Hepatocyte (in vitro differentiated cells): ENCODE data around the gene CD58. TPM values are rescaled to one million over a fixed set of nuclear protein-coding genes. Genes with fewer than 3 reads are reported as not detected.

Experiments
- DNase-seq: peaks from one replicate; pipeline ENCODE4 v3.0.0-alpha.2; 2016; ENCODE audit warnings: low spot score
- H2AFZ ChIP-seq: fragments of 200-600 bp; sonication (generic); 2 replicates; pipeline ENCODE4 v1.6.0; 2016; ENCODE audit warnings: antibody characterized with exemption, mild to moderate bottlenecking
- H3K27ac ChIP-seq: fragments of 200-600 bp; sonication (generic); 2 replicates; pipeline ENCODE4 v1.5.1; 2016; ENCODE audit warnings: mild to moderate bottlenecking
- H3K27me3 ChIP-seq: fragments of 200-600 bp; sonication (generic); 2 replicates; pipeline ENCODE4 v1.6.1; 2016
- H3K36me3 ChIP-seq: fragments of 200-600 bp; sonication (generic); replicated peaks from 2 replicates; pipeline ENCODE4 v1.5.1; 2016; ENCODE audit warnings: low read depth; ENCODE audit not compliant: insufficient read depth
- H3K4me1 ChIP-seq: fragments of 200-600 bp; sonication (generic); 2 replicates; pipeline ENCODE4 v1.5.1; 2016; ENCODE audit warnings: mild to moderate bottlenecking, moderate library complexity; ENCODE audit not compliant: insufficient read depth
- H3K4me2 ChIP-seq: fragments of 200-600 bp; sonication (generic); 2 replicates; pipeline ENCODE4 v1.6.0; 2016
- H3K4me3 ChIP-seq: fragments of 200-600 bp; sonication (generic); 2 replicates; pipeline ENCODE4 v1.5.1; 2016; ENCODE audit warnings: mild to moderate bottlenecking
- H3K79me2 ChIP-seq: fragments of 200-600 bp; sonication (generic); 2 replicates; pipeline ENCODE4 v1.6.0; 2017; ENCODE audit warnings: mild to moderate bottlenecking
- H3K9me2 ChIP-seq: fragments of 200-600 bp; sonication (generic); replicated peaks from 2 replicates; pipeline ENCODE4 v1.6.0; 2017; ENCODE audit warnings: mild to moderate bottlenecking; ENCODE audit not compliant: insufficient read depth
- H3K9me3 ChIP-seq: fragments of 200-600 bp; sonication (generic); 2 replicates; pipeline ENCODE4 v1.5.1; 2016; ENCODE audit warnings: low read depth, mild to moderate bottlenecking
- H4K20me1 ChIP-seq: fragments of 200-600 bp; sonication (generic); 2 replicates; pipeline ENCODE4 v1.6.0; 2016; ENCODE audit warnings: mild to moderate bottlenecking; ENCODE audit not compliant: insufficient read depth, poor library complexity, severe bottlenecking
- CTCF ChIP-seq: fragments of 200-600 bp; sonication (generic); IDR thresholded peaks from 2 replicates; pipeline ENCODE4 v1.5.1; 2016; ENCODE audit warnings: antibody characterized with exemption, mild to moderate bottlenecking; ENCODE audit not compliant: poor library complexity
- EZH2 ChIP-seq: fragments of 200-600 bp; sonication (generic); IDR thresholded peaks from 2 replicates; pipeline ENCODE4 v1.6.1; 2016; ENCODE audit warnings: antibody characterized with exemption, mild to moderate bottlenecking, borderline replicate concordance
- EZH2phosphoT487 ChIP-seq: fragments of 200-600 bp; sonication (generic); IDR thresholded peaks from one replicate; pipeline ENCODE4 v1.6.1; 2018; ENCODE audit warnings: antibody characterized with exemption, mild to moderate bottlenecking, low read depth, moderate library complexity; ENCODE audit not compliant: unreplicated experiment, severe bottlenecking
- WGBS: methylation state at CpG from one replicate; pipeline ENCODE4 v1.1.6; 2016; ENCODE audit warnings: low lambda C conversion rate; ENCODE audit errors: missing lambda C conversion rate; 5-methylcytosine and 5-hydroxymethylcytosine counted together
- polyA plus RNA-seq: library from polyadenylated mRNA; unstranded; fragments of >200 nt; fragmentation: Nextera tagmentation; extraction: Ambion mirVana; gene quantifications from 2 replicates; pipeline ENCODE4 v1.2.1, GENCODE V29; 2016
- total RNA-seq: library from RNA; depleted of rRNA; stranded (reverse); fragments of >200 nt; gene quantifications from 2 replicates; pipeline ENCODE4 v1.2.3, GENCODE V29; 2014

Gene CD58
- total and polyA plus RNA-seq, 2 experiments from 2014 or later: 14.4 to 26.9 TPM

GRCh38 chr1:116558571-116558970 is 12.3 kb downstream of the CD58 start:
- Histone ChIP-seq H4K20me1 (no peaks in the 10 kb centered on the region), H3K4me2 (no peak overlapping the region), H3K36me3 (no peaks in the 10 kb centered on the region), H3K4me3 (no peak overlapping the region), H2AFZ (no peak overlapping the region), H3K27me3 (no peaks in the 10 kb centered on the region), H3K79me2 (peaks cover 23% of the 10 kb centered on the region), H3K27ac (no peak overlapping the region), H3K9me2 (no peaks in the 10 kb centered on the region), H3K4me1 (no peaks in the 10 kb centered on the region), H3K9me3 (no peaks in the 10 kb centered on the region)
- TF ChIP-seq CTCF (no peak), EZH2 (no peak), EZH2phosphoT487 (no peak)
- WGBS: 96% methylated on average over 1 of the region's 1 CpG
- DNase-seq: no peak

GRCh38 chr1:116558140-116558549 is 12.7 kb downstream of the CD58 start:
- Histone ChIP-seq H3K36me3 (no peaks in the 10 kb centered on the region), H3K9me2 (no peaks in the 10 kb centered on the region), H3K27me3 (no peaks in the 10 kb centered on the region), H3K4me3 (no peak overlapping the region), H3K79me2 (peaks cover 25% of the 10 kb centered on the region), H4K20me1 (no peaks in the 10 kb centered on the region), H3K27ac (no peak overlapping the region), H2AFZ (no peak overlapping the region), H3K9me3 (no peaks in the 10 kb centered on the region), H3K4me2 (no peak overlapping the region), H3K4me1 (no peaks in the 10 kb centered on the region)
- no peak for DNase-seq
- WGBS: 95% methylated on average over 4 of the region's 4 CpGs
- TF ChIP-seq CTCF (no peak), EZH2phosphoT487 (no peak), EZH2 (no peak)

- Histone ChIP-seq H3K4me1 (no peaks in the 10 kb centered on the region), H3K27me3 (no peaks in the 10 kb centered on the region), H3K27ac (no peak overlapping the region), H3K4me3 (no peak overlapping the region), H2AFZ (no peak overlapping the region), H3K4me2 (no peak overlapping the region), H4K20me1 (no peaks in the 10 kb centered on the region), H3K79me2 (peaks cover 25% of the 10 kb centered on the region), H3K9me3 (no peaks in the 10 kb centered on the region), H3K9me2 (no peaks in the 10 kb centered on the region), H3K36me3 (no peaks in the 10 kb centered on the region)
- DNase-seq: no peak
- no peak for TF ChIP-seq EZH2phosphoT487
- TF ChIP-seq EZH2: no peak
- no peak for TF ChIP-seq CTCF
- WGBS: 98% methylated on average over 4 of the region's 4 CpGs
Measured at GRCh38 chr1:116557323-116557878, 13.4 kb downstream of the CD58 start.
